Measurements from ENCODE around the gene GRK1.

GRK1 gene

DNA sequence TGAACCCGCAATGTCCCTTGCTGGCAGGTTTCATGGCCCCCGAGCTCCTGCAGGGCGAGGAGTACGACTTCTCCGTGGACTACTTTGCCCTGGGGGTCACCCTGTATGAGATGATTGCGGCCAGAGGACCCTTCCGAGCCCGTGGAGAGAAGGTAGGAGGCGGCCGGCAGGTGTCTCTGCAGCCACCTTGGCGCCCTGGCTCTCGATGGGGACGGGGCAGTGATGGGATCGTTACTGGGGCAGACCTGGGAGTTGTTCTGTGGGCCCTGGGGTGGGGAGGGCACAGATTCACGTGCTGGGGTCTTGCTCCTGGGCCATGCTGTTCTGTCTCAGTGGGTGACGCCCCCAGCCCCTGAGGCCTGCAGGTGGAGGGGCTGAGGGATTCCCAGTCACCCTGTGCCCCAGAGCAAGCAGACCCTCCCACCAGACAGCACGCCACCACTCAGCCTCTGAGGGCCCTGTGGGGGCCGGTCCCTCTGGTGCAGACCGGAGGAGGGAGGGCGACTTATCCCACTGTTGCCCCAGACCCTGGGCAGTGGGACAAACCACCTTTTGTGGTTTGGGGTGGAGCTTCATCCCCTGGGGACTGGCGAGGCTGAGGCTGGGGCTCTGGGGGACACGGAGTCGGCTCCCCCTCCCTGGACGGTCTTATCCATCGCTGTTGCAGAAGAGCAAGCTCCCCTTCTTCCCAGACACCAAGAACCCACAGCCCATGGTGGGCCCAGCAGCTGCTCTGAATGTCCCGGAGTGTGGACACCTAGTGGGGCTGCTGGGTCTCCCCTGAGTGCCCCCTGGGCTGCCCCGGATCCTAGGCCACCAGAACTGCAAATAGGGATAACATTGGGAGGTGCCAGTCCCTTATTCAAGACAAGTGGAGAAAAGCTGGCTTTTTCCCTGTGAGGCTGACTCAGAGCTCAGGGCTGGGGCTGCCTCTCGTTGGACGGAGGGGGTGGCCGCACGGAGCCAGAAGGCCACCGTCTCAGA is 64.5 kb downstream of the GRK1 start:
- no peak for DNase-seq

DNA sequence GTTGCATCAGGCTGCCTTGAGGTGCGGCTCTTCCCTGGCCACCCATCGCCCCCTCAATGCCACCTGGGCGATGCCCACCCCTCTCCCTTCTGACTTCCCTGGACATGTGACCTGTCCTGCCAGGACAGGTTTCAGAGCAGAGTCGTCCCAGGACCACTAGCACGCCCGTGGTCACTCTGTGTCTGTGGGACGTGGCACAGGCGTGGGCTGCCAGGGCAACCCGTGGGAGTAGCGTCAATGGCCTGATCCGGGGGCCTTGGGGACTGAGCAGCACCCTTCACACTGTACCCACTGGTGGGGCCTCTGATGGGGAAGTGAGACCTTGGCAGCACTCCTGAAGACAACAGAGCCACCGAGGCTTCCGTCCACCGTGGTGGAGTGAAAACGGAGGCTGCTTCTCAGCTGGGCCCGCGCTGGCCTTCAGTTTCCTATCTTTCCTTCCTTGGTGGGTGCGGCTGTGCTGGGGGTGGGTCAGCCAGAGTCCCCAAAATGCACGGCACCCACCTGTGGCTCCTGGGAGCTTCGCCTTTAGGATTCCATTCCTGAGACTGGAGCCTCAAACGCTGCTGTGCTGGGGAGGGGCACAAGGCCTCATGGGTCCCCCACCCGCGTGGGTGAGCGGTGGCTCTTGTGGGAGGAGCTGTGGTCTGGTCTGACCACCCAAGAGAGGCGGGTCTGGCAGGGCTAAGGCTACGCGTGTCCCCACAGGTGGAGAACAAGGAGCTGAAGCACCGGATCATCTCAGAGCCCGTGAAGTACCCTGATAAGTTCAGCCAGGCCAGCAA is 65.3 kb downstream of the GRK1 start:
- no peak for DNase-seq

DNA sequence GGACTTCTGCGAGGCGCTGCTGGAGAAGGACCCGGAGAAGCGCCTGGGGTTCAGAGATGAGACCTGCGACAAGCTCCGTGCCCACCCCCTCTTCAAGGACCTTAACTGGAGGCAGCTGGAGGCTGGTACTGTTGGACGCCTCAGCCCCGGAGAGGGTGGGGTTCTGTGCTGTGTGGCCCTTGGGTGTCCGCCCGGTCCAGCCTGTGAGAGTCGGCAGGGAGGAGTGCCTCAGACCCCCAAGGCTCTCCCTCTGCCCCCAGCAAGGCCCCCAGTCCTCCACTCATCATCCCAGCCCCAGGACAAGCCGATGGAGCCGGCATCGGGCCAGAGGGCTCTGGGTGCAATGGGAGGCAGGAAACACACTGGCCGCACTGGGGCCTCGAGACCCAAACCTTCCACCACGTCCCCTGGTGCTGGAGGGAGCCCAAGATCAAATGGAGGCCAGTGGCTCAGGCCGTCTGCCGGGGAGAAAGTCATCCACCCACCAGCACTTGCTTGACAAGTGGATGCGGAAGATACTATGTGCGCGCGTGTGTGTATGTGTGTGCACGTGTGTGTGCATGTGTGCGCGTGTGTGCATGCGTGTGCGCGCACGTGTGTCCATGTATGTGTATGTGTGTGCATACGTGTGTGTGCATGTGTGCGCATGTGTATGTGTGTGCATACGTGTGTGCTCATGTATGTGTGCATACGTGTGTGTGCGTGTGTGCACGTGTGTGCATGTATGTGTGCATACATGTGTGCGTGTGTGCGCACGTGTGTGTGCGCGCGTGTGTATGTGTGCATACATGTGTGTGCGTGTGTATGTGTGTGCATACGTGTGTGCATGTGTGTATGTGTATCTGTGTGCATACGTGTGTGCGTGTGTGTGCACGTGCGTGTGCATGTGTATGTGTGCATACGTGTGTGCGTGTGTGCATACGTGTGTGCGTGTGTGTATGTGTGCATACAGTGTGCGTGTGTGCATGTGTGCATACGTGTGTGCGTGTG is 66.2 kb downstream of the GRK1 start:
- no peak for DNase-seq

DNA sequence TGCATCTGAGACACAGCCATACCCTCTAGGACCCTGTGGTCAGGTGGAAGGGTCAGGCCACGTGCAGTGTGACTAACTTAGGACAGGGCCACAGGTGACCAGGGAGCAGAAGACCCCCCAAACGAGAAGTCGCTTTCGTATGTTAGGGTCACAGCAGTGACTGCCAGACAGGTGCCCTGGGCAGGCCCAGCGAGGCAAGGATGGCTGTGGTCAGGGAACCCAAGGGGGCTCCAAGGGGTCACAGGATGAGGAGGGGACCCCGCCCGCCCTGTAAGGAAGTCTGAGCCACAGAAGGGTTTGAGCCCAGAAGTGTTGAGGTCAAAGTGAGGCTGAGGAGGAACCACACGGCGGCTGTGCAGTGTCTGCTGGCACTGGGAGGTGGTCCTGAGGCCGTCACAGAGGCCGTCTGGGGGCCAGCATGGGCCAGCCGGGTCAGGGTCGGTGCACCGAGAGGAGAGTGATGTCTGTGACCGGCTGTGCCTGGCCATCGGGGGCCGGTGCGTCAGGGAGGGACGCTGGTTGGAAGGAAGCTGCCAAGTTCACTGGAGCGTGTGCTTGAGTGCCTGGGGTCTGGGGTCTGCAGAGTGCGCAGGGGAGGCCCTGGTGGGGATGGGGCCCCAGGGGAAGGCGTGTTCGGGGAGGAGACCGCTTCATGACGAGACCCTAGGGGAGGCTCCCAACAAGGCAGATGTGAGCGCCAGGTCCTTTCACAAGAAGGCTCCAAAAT is 67.2 kb downstream of the GRK1 start:
- no peak for DNase-seq

DNA sequence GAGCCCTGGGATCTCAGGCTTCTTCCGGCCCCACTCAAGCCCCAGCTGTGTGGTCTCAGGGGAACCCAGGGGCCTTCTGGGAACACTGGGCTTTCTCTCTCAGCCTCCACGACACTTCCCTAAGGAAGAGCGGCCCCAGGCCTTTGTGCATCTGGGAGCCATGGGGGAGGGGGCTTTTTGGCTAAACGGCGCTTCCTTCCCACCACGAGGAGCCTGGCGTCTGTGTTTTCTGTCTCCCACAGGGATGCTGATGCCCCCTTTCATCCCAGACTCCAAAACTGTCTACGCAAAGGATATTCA is 67.8 kb downstream of the GRK1 start:
- no peak for DNase-seq

DNA sequence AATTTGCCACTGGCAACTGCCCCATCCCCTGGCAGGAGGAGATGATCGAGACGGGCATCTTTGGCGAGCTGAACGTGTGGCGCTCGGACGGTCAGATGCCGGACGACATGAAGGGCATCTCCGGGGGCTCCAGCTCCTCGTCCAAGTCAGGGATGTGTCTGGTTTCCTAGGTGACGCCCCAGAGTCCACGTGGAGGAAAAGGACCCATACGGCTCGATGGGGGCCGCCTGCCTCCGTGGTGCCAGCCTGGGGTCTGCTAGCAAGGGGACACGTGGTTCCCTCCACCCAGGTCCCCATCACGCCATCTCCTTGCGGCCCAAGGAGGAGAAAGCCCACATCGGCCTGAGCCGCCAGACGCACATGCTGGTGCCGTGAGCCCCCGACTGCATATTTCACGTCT is 68.2 kb downstream of the GRK1 start:
- no peak for DNase-seq

DNA sequence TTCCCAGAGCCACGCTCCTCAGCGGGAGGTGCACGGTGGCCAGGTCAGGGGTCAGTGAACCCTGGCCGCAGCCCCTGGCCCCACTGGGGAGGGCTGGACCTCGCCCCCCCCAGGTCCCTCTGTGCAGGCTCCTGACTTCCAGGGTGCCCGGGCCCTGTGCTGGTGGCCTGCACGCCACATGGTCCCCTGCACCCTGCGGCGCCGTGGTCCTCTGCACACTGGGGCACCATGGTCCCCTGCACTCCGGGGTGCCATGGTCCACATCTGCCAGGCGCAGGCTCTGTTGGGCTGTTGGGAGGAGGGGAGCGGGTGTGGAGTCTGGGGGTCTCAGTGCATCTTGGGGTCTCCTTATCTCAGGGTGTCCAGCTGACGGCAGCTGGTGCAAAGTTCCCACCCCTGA is 68.7 kb downstream of the GRK1 start:
- no peak for DNase-seq

DNA sequence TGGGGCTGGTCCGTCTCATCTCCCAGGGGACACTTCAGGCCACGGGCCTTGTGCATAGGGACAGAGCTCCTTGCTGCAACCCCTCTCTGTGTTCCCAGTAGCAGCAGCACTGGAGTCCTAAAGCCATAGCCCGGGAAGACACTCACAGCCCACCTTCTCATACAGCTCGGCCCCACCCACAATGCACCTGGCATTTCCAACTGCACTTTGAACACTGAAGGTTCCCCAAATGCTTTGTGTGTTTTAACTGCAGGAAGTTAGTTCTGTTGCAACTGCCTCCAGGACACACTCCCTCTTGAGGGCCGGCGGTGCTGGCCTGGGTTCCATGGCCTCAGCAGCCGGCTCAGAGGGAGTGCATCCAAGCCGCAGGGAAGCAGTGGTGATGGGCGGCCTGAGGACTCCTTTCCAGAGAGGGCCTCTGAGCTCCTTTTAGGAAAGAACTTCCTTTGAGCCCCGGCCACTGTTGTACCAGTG is 69.3 kb downstream of the GRK1 start:
- DNase-seq: no peak

DNA sequence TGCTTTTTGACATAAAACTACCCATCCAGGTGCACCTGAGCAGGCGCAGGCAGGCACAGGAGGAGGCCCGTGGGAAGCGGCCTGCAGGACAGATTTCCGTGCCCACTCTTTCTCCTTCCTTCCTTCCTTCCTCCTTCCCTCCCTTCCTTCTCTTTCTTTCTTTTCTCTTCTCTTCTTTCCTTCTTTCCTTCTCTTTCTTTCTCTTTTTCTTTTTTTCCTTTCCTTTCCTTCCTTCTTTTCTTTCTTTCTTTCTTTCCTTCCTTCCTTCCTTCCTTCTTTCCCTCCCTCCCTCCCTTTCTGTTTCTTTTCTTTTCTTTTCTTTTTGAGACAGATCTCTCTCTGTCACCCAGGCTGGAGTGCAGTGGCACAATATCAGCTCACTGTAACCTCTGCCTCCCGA is 70.8 kb downstream of the GRK1 start:
- DNase-seq: no peak

DNA sequence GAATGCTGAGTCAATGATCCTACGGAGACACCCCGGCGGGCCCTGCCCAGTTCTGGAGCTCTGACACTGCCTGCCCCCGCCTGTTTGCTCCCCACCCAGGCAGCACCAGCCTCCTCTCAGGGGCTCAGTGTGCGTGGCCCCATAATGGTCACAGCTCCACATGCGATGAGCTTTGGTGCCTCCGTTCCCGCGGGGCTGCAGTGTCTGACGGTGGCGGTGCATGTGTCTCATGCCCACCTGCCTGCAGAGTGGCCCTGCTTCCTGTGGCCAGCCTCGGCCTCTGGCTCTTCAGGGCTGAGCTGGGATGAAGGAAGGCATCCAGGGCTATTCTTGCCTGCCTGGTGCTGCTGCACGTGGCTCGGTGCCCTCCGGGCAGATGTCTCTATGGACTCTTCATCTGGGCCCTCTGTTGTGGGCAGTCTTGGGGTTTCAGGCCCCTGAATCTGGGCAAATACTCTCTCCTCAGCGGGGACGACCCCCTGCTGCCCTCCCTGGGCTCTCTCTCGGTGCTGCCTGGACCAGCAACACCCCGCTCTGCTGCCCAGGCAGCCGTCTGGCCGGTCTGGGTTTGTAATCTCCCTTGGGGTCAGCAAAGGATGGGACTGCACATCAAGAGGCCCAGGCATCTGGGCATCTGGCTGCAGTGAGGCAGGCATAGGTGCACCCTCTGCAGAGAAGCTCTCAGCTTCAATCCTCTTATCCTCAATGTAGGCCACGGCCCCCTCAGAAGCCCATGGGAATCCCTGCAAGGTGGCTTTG is 72.7 kb downstream of the GRK1 start:
- no peak for DNase-seq

DNA sequence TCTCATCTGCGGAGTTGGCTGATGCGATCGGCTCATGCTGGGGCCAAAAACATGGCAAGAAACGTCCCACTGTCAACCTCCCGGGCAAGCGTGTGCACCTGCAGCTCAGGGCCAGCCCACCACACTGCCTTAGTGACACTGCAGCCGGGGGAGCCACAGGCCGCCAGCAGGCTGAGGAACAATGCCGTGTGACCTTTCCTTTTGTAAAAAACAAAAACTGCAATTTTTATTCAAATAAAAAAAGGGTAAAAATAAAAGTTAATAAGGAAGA is 73.2 kb downstream of the GRK1 start:
- DNase-seq: no peak

DNA sequence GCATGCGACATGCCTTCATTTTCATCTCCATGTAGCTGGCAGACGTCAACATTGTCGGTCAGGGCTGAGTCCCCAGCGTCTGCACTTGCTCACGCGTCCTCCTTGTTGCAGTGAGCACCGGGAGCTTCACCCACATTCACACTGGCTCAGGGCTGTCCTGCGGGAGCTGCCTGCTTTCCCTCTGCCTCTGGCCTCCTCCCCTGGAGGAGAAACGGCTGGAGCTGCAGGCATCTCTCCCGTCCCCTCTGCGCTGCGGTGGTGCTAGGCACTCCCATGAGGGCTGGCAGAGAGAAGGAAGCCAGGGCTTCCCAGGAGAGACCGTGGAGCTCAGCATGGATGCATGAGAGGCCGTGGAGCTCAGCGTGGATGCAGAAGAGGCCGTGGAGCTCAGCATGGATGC is 73.6 kb downstream of the GRK1 start:
- no peak for DNase-seq

DNA sequence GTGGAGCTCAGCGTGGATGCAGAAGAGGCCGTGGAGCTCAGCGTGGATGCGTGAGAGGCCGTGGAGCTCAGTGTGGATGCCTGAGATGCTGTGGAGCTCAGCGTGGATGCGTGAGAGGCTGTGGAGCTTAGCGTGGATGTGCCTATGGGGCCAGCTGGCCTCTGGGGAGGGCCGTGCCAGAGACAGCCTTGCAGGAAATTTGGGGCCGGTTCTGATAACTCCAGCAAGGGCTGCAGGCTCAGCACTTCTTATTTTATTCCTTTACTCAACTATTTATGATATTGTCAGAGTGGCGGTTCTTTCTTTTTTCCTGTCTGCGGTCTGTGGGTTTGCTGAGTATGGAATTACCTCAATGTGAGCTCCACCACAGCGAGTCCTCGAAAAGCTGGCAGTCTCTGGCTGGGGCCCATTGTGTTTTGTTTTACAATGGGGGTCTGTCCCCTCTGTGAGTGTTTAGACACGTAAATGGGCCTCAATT is 74.2 kb downstream of the GRK1 start:
- DNase-seq: no peak

DNA sequence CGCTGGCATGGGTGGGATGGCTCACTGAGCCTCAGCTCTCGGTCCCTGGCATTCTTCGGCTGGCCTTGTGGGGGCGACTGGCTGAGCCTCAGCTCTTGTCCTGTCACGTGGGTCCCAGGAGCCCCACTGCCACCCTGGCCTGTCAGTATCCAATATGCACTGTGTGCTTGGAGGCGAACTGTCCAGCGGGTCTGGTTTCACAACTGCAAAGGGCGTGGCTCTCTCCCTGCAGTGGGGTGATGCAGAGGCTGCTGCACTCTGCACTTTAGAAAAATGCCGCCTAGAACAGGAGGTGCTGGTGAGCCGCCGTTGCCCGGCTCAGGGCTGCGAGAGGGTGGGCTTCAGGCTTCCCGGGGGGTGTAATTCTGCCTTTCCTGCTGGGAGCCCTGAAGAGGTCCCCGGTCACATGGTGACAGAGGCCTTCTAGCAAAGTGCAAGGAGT is 75.0 kb downstream of the GRK1 start:
- DNase-seq: no peak

DNA sequence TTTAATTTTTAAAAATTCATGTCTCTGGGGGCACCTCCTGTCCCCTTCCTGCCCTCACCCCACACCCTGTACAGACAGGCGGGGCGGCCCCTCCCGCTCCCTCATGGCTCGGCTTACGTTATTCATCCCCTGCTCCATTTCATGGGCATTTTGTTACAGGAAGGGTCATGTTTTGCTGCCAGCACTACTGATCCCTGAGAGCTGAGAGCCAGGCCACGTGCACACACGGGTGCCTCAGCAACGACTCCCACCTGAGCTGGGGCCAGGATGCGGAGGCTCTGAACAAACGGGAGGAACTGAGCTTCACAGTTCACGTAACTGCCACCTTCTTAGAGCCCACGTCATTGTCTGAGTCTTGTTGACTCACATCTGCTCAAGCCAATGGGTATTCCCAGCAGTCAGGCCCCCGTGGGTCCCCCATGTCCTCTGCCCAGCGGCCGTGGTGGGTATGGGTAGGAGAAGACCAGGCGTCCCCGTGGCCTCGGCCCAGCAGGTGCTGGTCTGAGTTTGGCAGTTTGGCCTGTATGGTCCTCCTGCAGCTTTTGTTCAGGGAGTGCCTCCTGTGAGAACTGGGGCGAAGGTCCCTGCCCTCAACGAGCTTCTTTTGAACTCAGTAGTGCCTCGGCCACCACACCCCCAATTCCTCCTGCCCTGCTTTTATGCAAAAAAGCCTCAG is 75.6 kb downstream of the GRK1 start:
- DNase-seq: no peak

DNA sequence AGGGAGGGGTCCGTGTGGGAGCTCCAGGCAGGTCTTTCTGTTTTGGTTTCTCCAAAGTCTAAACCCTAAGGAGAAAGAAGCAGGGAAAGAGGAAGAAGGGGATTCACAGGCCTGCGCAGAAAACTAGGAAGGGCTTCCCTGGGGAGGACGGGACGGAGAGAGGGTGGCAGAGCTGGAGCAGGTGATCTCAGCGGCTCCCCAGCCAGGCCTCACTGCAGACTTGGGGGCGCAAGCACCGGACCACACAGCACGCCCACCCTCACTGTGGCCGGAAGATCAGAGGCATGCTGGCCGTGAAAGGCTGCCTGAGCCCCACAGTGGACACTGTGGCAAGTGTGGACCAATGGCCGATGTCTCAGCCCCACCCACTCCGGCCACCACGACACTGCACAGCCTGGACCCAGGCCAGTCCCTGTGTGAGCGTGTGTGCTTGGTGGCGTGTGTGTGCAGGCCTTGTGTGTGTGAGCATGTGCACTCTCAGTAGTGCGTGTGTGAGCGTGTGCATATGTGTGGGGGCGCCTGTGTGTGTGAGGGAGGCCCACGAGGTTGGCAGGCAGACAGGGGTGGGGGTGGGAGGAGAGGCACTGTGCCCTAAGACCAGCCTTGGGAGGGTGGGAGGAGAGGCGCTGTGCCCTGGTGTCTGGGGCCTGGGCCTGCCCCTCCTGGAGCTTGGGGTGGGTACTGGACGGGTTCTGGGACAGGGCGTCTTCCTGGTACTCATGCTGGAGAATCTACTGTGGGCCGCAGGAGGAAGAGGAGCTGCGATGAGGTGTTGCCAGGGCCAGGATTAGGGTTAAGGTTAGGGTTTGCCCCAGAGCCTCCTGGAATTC is 76.6 kb downstream of the GRK1 start:
- no peak for DNase-seq

DNA sequence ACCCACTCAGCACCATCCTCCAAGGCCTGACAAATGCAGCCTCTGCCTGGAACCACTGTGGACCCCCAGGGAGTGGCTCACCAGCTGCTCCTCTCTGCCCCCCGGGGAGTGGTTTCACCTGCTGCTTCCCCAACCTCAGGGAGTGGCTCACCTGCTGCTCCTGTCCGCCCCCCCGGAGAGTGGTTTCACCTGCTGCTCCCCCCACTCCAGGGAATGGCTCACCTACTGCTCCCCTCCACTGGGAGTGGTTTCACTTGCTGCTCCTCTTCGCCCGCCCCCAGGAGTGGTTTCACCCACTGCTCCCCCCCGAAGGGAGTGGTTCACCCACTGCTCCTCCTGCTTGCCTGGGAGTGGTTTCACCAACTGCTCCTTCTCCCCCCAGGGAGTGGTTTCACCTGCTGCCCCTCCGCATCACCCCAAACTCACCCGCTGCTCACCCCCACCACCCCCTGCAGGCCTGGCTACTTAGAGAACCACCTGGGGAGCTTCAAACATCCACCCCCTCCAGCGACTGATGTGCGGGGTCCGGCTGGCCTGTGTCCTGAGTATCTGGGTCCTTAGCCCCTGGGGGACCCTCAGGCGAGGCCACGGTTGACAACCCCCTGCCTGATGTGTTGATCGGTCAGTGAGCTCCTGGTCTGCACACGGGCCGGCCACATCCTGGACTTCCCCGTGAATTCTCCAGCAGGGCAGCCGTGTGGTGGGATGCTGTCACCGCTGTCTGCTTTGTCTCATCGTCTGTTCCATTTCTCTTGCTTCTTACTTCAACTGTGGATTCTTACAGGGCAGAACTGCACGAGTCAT is 77.4 kb downstream of the GRK1 start:
- no peak for DNase-seq

DNA sequence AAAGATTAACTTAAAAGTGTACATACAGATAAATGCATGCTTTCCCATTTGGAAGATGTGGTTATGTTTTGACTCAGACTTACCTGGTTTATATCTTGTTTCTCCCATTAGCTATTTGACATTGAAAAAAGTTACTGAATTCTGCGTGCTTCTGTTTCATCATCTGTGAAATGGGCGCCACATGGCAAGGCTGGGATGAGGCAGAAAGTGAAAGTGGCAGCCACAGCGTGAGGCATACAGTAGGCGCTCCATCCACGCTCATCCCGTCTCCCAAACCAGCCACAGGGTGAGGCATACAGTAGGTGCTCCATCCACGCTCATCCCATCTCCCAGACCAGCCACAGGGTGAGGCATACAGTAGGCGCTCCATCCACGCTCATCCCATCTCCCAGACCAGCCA is 78.0 kb downstream of the GRK1 start:
- no peak for DNase-seq

Data from GOT3 (cell line).